Central memory CD8-positive, alpha-beta T cell (primary cell): ENCODE results near the gene TMEM198.
A peak's percentile ranks its signal among the peaks of the same experiment; 100 is the strongest.

Source experiments
- ATAC-seq: fragments of 150-1000 bp; cut with Tn5 transposase; replicated peaks from 2 replicates; pipeline ENCODE4 v1.10.0; 2022; ENCODE audit warnings: mild to moderate bottlenecking, moderate FRiP score, moderate number of reproducible peaks; ENCODE audit not compliant: poor library complexity, severe bottlenecking; ENCODE audit errors: extremely low read depth
- DNase-seq, 2 donors: peaks; one replicate each; pipeline ENCODE4 v3.0.0; 2021; ENCODE audit warnings: low spot score in 2 of 2
- H3K27ac Mint-ChIP-seq: one replicate; pipeline ENCODE4 v1.8.0; 2022; ENCODE audit warnings: low read depth, mild to moderate bottlenecking, moderate library complexity, mixed read lengths
- H3K27me3 Mint-ChIP-seq: one replicate; pipeline ENCODE4 v1.8.0; 2022; ENCODE audit warnings: mixed read lengths
- H3K36me3 Mint-ChIP-seq: one replicate; pipeline ENCODE4 v1.8.0; 2022; ENCODE audit warnings: mild to moderate bottlenecking, moderate library complexity, mixed read lengths; ENCODE audit not compliant: insufficient read depth
- H3K4me1 Mint-ChIP-seq: one replicate; pipeline ENCODE4 v1.8.0; 2022; ENCODE audit warnings: mixed read lengths
- H3K4me3 Mint-ChIP-seq: one replicate; pipeline ENCODE4 v1.8.0; 2022; ENCODE audit warnings: mild to moderate bottlenecking, moderate library complexity, mixed read lengths
- H3K9me3 Mint-ChIP-seq: one replicate; pipeline ENCODE4 v1.8.0; 2022; ENCODE audit warnings: mixed read lengths

TMEM198 gene

DNA sequence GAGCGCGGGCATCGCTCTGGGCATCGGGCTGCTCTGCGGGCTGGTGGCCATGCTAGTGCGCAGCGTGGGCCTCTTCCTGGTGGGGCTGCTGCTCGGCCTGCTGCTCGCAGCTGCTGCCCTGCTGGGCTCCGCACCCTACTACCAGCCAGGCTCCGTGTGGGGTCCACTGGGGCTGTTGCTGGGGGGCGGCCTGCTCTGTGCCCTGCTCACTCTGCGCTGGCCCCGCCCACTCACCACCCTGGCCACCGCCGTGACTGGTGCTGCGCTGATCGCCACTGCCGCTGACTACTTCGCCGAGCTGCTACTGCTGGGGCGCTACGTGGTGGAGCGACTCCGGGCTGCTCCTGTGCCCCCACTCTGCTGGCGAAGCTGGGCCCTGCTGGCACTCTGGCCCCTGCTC is 3.8 kb downstream of the TMEM198 start:
- H3K9me3 Mint-ChIP-seq, result no peaks in the 10 kb centered on the region
- H3K4me3 Mint-ChIP-seq, result no peak overlapping the region
- ATAC-seq (no peak), DNase-seq (no peak)
- peaks cover 13% of the 10 kb centered on the region for H3K4me1 Mint-ChIP-seq
- no peak overlapping the region for H3K27ac Mint-ChIP-seq
- H3K36me3 Mint-ChIP-seq, result peaks cover 15% of the 10 kb centered on the region
- H3K27me3 Mint-ChIP-seq, result peaks cover 39% of the 10 kb centered on the region

DNA sequence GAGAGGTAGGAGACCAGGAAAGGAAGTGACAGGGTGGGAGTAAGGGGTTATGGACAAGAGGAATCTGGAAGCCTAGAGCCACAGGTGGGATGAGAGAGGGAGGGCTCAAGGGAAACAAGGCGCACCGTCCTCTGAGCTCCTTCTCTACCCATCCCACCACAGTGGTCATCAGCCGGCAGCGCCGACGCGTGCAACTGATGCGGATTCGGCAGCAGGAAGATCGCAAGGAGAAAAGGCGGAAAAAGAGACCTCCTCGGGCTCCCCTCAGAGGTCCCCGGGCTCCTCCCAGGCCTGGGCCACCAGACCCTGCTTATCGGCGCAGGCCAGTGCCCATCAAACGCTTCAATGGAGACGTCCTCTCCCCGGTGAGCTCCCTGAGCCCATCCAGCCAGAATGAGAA is 5.2 kb downstream of the TMEM198 start:
- no peak for DNase-seq
- no peak overlapping the region for H3K4me3 Mint-ChIP-seq
- peaks cover 10% of the 10 kb centered on the region for H3K4me1 Mint-ChIP-seq
- H3K36me3 Mint-ChIP-seq, result peaks cover 12% of the 10 kb centered on the region
- peaks cover 49% of the 10 kb centered on the region for H3K27me3 Mint-ChIP-seq
- no peaks in the 10 kb centered on the region for H3K9me3 Mint-ChIP-seq
- no peak for ATAC-seq
- no peak overlapping the region for H3K27ac Mint-ChIP-seq

DNA sequence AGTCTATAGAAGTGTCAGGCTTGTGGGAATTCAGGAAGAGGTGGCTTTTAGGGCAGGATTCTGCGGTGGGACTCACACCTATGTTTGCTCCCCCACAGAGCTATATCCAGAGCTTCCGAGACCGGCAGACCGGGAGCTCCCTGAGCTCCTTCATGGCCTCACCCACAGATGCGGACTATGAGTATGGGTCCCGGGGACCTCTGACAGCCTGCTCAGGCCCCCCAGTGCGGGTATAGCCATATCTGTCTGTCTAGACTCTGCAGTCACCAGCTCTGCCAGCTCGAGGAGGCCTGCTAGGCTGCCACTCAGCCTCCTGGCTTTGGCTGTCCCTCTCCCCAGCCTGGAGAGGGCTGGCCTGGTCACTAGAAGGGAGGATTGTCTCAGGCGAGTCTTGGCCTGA is 5.8 kb downstream of the TMEM198 start:
- Mint-ChIP-seq H3K4me1 (peaks cover 4% of the 10 kb centered on the region), H3K27me3 (peaks cover 55% of the 10 kb centered on the region), H3K4me3 (no peak overlapping the region), H3K36me3 (peaks cover 9% of the 10 kb centered on the region), H3K27ac (no peak overlapping the region), H3K9me3 (no peaks in the 10 kb centered on the region)
- no peak for DNase-seq
- ATAC-seq, result no peak

DNA sequence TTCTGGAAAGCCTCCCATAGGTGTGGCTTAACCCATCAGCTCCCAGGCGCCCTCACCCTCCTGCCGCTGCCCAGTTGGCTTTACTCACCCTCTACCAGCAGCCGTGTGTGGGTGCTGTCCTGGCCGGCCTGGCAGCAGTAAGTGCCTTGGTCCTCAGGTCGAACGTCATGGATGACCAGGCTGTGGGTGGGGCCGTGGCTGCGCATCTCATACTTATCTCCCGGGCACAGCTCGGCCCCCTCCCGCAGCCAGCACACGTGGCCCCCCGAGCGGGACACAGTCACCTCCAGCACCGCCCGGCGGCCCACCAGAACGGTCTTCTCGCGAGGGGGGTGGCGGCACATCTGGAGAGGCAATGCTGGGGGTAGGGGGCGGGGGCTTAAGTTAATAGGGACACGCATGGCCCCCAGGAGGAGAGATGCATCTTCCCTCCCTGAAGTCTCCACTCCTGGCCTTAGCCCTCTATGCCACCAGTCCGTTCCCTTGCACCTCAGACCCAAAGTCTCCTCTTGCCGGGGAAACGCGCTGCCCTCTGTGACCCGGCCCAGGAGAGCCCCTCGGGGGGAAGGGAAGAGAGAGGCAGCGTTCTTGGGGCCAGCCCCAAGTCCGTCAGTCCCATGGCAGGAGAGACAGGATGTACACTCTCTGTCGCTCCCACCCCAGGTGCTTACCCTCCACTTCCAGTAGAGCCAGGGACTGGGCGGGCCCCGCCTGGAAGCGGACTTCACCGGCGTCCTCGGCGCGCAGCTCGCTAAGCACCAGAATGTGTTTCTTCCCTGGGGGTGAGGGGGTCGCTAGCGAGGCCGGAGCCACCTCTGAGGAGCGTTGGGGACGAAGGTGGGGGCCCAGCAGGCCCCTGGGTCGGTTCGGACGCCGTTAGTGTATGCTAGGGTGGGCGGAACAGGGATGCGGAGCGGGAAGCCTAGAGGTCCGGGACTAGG is 7.9 kb downstream of the TMEM198 start:
- H3K36me3 Mint-ChIP-seq, result peaks cover 6% of the 10 kb centered on the region
- H3K27ac Mint-ChIP-seq, result no peak overlapping the region
- H3K4me1 Mint-ChIP-seq, result no peaks in the 10 kb centered on the region
- H3K4me3 Mint-ChIP-seq, result peak overlapping the region; percentile 76
- DNase-seq, result no peak
- H3K9me3 Mint-ChIP-seq, result no peaks in the 10 kb centered on the region
- peaks cover 71% of the 10 kb centered on the region for H3K27me3 Mint-ChIP-seq
- peak; percentile 4 for ATAC-seq

DNA sequence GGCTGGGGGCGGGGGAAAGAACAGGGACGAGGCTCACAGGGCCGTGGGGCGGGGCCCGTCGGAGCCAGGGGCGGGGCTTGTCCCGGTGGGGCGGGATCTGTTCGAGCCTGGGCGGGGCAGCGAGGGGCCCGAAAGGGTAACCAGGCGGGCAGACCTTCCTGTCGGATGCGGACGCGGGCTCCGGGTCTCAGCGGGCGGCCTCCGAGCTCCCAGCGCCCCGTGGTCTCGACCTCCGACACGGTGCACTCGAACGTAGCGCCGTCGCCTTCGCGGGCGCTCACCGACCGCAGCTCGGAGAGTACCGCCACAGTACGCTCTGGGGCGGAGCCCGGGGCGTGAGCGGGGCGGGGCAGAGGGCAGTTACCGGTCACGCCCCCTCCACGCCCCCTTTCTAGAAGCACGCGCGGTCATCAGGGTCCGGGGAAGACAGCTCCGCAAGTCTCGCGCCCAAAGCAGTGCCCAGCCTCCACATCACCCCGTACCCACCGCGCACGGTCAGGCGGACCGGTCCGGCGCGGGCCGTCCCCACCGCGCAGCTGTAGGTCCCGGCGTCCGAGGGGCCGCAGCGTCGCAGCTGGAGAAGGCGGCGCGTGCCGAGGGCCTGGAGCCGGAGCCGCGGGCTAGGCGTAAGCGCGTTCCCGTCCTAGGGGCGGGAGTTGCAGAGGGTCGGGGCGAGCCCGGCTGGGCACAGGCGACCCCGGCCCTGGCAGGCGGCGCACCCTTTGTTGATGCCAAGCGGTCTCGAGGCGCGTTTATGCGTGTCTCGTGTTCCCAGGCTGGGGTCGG is 8.7 kb downstream of the TMEM198 start:
- peak; percentile 65 to 68 for DNase-seq
- ATAC-seq, result peak; percentile 86
- Mint-ChIP-seq H3K27me3 (peaks cover 71% of the 10 kb centered on the region), H3K9me3 (no peaks in the 10 kb centered on the region), H3K27ac (no peak overlapping the region), H3K36me3 (peaks cover 6% of the 10 kb centered on the region), H3K4me3 (peak overlapping the region; percentile 76), H3K4me1 (no peaks in the 10 kb centered on the region)

DNA sequence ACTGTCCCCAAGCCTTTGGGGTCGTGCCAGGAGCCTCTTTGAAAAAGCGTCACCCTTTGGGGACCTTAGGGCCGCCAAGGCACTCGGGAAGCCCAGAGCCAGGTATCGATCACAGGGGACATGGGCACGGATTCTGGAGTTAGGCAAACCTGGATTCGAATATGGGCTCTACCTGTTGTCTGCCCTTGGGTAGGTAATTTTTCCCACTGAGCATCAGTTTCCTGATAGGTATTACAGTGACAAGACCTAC is 9.3 kb downstream of the TMEM198 start:
- H3K36me3 Mint-ChIP-seq, result peaks cover 6% of the 10 kb centered on the region
- no peak overlapping the region for H3K4me3 Mint-ChIP-seq
- no peak for ATAC-seq
- no peak for DNase-seq
- no peaks in the 10 kb centered on the region for H3K4me1 Mint-ChIP-seq
- H3K27ac Mint-ChIP-seq, result no peak overlapping the region
- H3K27me3 Mint-ChIP-seq, result peaks cover 69% of the 10 kb centered on the region
- no peaks in the 10 kb centered on the region for H3K9me3 Mint-ChIP-seq

DNA sequence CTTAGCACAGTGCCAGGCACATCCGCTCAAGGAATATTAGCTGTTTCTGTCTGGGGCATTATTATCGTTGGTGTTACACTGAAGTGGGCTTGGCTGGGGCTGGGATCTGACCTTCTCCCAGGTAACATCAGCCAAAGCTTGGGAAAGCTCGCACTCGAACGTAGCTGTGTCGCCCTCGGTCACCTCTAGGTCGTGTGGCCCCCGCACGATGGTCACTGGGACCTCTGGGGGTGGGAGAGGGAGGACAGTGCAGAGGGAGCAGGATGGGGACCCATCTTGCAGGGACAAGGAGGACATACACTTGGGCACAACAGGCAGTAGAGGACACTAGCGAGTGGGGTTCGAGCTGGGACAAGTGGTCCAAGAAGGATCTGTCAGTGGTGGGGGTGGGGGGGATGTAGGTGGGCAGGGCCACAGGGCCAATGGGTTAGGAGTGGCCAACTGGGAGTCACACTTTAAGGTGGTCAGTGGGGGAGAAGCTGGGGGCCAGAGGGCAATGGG is 9.7 kb downstream of the TMEM198 start:
- no peak for DNase-seq
- Mint-ChIP-seq H3K4me3 (no peak overlapping the region), H3K27me3 (peaks cover 69% of the 10 kb centered on the region), H3K9me3 (no peaks in the 10 kb centered on the region), H3K4me1 (no peaks in the 10 kb centered on the region), H3K36me3 (peaks cover 6% of the 10 kb centered on the region), H3K27ac (no peak overlapping the region)
- ATAC-seq, result no peak

DNA sequence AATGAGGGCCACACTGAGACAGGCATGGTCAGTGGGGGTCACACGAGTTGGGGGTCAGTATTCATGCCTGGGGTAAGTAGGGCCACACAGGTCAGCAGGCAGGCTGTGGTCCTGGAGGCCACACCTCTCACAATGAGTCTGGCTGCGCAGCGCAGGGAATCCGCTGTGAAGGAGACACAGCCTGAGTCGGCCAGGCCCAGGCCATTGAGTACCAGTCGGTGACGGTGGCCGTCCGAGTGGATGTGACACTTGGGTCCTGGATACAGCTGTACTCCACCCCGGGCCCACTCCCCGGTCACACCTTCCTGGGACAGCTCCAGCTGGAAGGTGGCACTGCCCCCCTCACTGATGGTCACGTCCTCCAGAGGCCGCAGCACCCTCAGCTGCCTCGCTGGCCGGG is 10.5 kb downstream of the TMEM198 start:
- Mint-ChIP-seq H3K36me3 (peaks cover 6% of the 10 kb centered on the region), H3K27me3 (peaks cover 69% of the 10 kb centered on the region), H3K4me3 (no peak overlapping the region), H3K9me3 (no peaks in the 10 kb centered on the region), H3K27ac (no peak overlapping the region), H3K4me1 (no peaks in the 10 kb centered on the region)
- no peak for DNase-seq
- ATAC-seq, result no peak

DNA sequence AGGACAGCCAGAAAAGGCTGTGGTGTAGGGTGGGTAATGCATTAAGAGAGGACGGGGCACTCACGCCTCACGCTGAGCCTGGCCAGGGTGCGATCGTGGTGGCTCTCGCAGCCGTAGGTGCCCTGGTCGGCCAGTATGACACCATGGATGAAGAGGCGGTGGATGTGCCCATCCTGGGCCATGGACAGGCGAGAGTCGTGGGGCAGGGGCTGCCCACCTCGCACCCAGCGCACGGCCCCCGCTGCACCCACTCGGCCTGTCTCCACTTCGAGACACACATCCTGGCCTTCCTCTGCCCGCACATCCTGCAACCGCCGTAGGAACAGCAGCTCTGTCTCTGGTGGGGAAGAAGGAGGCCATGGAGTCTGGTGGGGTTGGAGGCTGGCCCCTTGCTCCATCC is 12.1 kb downstream of the TMEM198 start:
- H3K9me3 Mint-ChIP-seq, result no peaks in the 10 kb centered on the region
- ATAC-seq (no peak), DNase-seq (no peak)
- H3K27me3 Mint-ChIP-seq, result peaks cover 69% of the 10 kb centered on the region
- H3K36me3 Mint-ChIP-seq, result peaks cover 6% of the 10 kb centered on the region
- no peak overlapping the region for H3K4me3 Mint-ChIP-seq
- H3K27ac Mint-ChIP-seq, result no peak overlapping the region
- no peaks in the 10 kb centered on the region for H3K4me1 Mint-ChIP-seq

DNA sequence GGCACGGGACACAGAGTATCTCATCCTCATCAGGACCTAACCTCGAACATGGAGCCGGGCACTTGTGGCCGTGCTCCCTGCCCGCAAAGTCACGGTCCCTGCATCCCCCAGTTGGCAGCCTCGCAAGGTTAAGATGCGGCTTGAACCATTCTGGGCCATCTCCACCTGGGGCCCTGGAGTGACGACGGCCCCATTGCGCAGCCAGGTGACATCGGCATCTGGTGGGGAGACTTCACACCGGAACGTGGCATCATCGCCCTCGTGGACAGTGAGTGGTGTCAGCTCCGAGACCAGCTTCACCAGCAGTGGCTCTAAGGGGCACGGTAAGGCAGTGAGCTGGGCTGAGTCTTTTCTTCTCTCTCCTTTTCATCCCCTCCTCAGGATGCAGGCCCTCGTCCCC is 12.6 kb downstream of the TMEM198 start:
- Mint-ChIP-seq H3K27me3 (peaks cover 69% of the 10 kb centered on the region), H3K27ac (no peak overlapping the region), H3K4me1 (no peaks in the 10 kb centered on the region), H3K4me3 (no peak overlapping the region), H3K36me3 (peaks cover 5% of the 10 kb centered on the region), H3K9me3 (no peaks in the 10 kb centered on the region)
- DNase-seq, result no peak
- ATAC-seq, result no peak

DNA sequence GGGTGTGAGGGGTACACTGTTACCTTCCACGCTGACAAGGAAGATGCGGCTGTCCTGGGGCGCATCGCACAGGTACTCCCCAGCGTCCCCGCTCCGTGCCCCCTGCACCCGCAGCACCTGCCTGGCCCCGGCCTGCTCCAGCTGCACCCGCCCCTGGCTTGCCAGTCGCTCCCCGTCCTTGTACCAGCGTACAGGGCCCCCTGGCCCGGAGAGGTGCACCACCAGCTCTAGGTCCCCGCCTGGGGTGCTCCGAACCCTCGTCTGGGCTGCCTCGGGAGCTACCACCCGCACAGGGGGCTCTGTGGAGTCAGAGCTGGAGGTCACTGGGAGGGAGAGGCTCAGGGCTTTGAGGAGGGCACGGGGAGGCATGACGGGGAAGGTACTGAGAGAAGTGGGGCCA is 13.5 kb downstream of the TMEM198 start:
- Mint-ChIP-seq H3K4me1 (no peaks in the 10 kb centered on the region), H3K4me3 (no peak overlapping the region), H3K9me3 (no peaks in the 10 kb centered on the region), H3K27me3 (peaks cover 69% of the 10 kb centered on the region), H3K36me3 (no peaks in the 10 kb centered on the region), H3K27ac (no peak overlapping the region)
- DNase-seq (no peak), ATAC-seq (no peak)

DNA sequence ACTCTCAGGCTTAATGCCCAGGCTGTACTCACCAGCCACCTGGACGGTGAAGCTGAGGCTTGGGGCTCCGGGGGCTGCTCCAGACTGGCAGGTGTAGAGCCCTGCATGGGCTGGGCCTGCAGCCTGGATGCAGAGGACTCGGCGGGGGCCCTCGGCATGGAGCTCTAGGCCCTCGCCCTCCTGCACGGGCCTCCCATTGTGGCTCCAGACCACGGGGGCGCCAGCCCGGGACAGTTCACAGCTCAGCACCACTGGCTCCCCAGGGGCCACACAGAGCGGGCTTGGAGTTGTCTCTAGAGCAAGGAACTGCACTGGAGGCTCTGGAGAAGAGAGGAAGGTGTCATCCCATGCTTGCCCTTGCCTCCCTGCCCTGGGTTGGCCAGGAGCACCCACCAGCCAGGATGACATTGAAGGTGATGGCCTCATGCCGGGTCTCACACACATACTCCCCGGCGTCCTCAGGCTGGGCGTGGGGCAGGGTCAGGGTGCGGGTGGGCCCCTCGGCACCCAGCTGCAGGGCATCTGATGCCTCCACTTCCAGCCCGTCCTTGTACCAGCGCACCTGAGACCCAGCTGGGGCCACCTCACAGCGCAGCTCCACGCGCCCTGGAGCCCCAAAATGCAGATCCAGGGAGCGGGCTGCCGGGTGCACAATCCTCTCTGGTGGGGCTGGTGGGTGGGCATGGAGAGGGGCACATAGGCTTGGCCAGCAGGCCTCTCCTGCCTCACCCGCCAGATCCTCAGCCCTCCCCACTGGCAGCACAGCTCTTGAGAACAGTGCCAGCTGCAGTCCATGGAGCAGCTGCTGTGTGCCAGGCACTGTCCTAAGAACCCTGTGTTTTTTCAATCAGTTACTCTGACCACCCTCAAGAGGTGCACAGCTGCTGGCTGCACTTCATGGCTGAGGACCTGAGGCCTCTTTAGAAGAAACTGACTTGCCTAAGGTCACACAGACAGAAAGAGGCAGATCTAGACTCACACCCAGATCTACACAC is 14.3 kb downstream of the TMEM198 start:
- Mint-ChIP-seq H3K27me3 (peaks cover 76% of the 10 kb centered on the region), H3K27ac (no peak overlapping the region), H3K4me1 (no peaks in the 10 kb centered on the region), H3K36me3 (no peaks in the 10 kb centered on the region), H3K4me3 (no peak overlapping the region), H3K9me3 (no peaks in the 10 kb centered on the region)
- DNase-seq (no peak), ATAC-seq (no peak)
